Measurements from ENCODE around the gene SLC35D3.
"Not testable (repeated sequence)": the region's sequence is repeated elsewhere in the genome, so short reads cannot be mapped to it uniquely, and the experiment has no call there.

DNA sequence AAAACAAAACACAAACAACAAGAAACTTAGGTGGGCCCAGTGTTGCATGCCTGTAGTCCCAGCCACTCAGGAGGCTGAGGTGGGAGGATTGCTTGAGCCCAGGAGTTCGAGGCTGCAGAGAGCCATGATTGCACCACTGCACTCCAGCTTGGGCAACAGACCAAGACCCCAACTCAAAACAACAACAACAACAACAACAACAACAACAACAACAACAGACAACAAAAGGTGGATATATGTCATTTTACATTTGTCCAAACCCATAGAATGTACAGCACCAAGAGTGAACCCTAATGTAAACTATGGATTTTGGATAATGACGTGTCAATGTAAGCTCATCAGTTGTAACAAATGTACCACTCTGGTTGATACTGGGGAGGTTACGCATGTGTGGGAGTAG is 27.9 kb downstream of the SLC35D3 start:
- TF ChIP-seq, protein P1, sequence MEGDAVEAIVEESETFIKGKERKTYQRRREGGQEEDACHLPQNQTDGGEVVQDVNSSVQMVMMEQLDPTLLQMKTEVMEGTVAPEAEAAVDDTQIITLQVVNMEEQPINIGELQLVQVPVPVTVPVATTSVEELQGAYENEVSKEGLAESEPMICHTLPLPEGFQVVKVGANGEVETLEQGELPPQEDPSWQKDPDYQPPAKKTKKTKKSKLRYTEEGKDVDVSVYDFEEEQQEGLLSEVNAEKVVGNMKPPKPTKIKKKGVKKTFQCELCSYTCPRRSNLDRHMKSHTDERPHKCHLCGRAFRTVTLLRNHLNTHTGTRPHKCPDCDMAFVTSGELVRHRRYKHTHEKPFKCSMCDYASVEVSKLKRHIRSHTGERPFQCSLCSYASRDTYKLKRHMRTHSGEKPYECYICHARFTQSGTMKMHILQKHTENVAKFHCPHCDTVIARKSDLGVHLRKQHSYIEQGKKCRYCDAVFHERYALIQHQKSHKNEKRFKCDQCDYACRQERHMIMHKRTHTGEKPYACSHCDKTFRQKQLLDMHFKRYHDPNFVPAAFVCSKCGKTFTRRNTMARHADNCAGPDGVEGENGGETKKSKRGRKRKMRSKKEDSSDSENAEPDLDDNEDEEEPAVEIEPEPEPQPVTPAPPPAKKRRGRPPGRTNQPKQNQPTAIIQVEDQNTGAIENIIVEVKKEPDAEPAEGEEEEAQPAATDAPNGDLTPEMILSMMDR (IDR thresholded peaks at IDR 0.05; ENCODE audit: insufficient read depth, low read length, poor library complexity, severe bottlenecking), result not testable (repeated sequence)
- TF ChIP-seq EZH2phosphoT487 (conservative IDR thresholded peaks at IDR 0.05; ENCODE audit: low read length), result not testable (repeated sequence)

Data from SU-DHL-6 (cell line).